ENCODE data around the gene JHY.

DNA sequence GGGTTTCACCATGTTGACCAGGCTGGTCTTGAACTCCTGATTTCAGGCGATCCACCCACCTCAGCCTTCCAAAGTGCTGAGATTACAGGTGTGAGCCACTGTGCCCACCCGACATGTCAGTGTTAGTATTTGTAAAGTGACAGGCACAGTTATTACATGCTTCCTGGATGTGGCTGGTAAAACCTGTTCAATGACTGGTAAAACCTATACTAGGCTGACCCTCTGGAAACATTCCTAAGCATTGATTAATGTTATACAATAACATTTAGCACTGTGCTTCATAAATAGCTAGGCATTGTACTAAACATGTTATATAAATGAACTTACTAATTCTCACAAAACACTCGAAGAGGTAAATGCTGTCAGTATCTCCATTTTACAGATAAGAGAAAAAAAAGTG is 20.9 kb upstream of the JHY start:
- TF ChIP-seq POLR2A (IDR thresholded peaks at IDR 0.05) = no peak
- TF ChIP-seq, protein P1, sequence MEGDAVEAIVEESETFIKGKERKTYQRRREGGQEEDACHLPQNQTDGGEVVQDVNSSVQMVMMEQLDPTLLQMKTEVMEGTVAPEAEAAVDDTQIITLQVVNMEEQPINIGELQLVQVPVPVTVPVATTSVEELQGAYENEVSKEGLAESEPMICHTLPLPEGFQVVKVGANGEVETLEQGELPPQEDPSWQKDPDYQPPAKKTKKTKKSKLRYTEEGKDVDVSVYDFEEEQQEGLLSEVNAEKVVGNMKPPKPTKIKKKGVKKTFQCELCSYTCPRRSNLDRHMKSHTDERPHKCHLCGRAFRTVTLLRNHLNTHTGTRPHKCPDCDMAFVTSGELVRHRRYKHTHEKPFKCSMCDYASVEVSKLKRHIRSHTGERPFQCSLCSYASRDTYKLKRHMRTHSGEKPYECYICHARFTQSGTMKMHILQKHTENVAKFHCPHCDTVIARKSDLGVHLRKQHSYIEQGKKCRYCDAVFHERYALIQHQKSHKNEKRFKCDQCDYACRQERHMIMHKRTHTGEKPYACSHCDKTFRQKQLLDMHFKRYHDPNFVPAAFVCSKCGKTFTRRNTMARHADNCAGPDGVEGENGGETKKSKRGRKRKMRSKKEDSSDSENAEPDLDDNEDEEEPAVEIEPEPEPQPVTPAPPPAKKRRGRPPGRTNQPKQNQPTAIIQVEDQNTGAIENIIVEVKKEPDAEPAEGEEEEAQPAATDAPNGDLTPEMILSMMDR (IDR thresholded peaks at IDR 0.05) = no peak

Data from adrenal gland (tissue), 5 donors.